ENCODE data around the gene FAM20A. TPM values are rescaled to one million over a fixed set of nuclear protein-coding genes. Genes with fewer than 3 reads are reported as not detected.

FAM20A gene
- total RNA-seq, 1 donor from 2014 or later = 0.37 TPM

DNA sequence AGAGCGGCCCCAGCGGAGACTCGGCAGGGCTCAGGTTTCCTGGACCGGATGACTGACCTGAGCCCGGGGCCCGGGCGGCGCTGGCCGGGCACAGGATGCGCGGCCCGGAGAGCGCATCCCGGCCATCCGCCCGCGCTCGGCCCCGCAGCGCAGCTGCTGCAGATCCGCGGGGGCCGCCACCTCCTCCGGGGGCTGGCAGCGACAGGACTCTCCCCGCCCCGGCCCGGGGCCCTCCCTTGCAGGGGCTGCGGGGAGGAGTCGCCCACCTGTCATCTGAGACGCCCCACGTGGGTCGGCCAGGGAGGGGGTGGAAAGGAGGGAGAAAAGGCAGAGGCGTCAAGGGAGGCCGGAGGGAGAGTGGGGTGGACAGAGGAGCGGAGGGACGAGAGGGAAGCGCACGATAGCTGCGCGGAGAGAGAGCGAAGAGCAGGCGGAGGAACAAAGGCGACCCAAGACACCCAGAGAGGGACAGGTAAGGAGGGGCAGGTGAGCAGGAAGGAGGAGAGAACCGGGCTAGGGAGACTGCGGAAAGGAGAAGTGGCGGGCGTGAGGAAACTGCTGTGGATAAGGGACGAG lies 89.4 kb downstream of the FAM20A start:
- H3K4me1 Mint-ChIP-seq (ENCODE audit: low read depth, unreplicated experiment) = peaks cover 34% of the 10 kb centered on the region
- H3K9me3 Mint-ChIP-seq (ENCODE audit: unreplicated experiment) = peaks cover 16% of the 10 kb centered on the region
- peak overlapping the region; percentile 100 for H3K27ac Mint-ChIP-seq (ENCODE audit: unreplicated experiment)
- no peak for TF ChIP-seq CTCF (IDR thresholded peaks at IDR 0.05; ENCODE audit: partially characterized antibody, unreplicated experiment)
- peak; percentile 94 for DNase-seq
- H3K27me3 Mint-ChIP-seq (ENCODE audit: unreplicated experiment) = peaks cover 17% of the 10 kb centered on the region
- peak overlapping the region; percentile 98 for H3K4me3 Mint-ChIP-seq (ENCODE audit: unreplicated experiment)
- peaks cover 3% of the 10 kb centered on the region for H3K36me3 Mint-ChIP-seq (ENCODE audit: unreplicated experiment)

DNA sequence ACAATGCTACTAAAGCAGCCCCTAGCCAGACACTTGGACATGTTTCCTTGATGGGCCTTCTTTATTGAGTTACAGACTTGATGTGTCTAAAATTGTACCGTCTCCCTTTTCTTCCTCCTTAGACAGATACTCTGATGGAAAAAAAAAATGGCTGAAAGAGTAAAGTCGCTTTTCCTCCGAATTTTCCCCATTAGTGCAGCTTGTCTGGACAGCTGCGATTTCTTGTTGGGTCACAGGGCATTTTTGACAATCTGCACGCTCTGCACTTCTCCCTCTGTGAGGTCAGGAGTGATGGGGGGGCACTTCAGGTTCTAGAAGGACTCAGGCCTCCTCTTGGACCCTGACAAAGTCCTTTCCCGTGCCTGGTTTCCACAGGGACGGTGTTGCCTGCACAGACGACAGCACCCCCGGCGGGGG lies 89.9 kb downstream of the FAM20A start:
- H3K27me3 Mint-ChIP-seq (ENCODE audit: unreplicated experiment) = peaks cover 17% of the 10 kb centered on the region
- DNase-seq = no peak
- H3K4me1 Mint-ChIP-seq (ENCODE audit: low read depth, unreplicated experiment) = peaks cover 34% of the 10 kb centered on the region
- peaks cover 16% of the 10 kb centered on the region for H3K9me3 Mint-ChIP-seq (ENCODE audit: unreplicated experiment)
- no peaks in the 10 kb centered on the region for H3K36me3 Mint-ChIP-seq (ENCODE audit: unreplicated experiment)
- H3K4me3 Mint-ChIP-seq (ENCODE audit: unreplicated experiment) = peak overlapping the region; percentile 94
- peak overlapping the region; percentile 99 for H3K27ac Mint-ChIP-seq (ENCODE audit: unreplicated experiment)
- no peak for TF ChIP-seq CTCF (IDR thresholded peaks at IDR 0.05; ENCODE audit: partially characterized antibody, unreplicated experiment)

DNA sequence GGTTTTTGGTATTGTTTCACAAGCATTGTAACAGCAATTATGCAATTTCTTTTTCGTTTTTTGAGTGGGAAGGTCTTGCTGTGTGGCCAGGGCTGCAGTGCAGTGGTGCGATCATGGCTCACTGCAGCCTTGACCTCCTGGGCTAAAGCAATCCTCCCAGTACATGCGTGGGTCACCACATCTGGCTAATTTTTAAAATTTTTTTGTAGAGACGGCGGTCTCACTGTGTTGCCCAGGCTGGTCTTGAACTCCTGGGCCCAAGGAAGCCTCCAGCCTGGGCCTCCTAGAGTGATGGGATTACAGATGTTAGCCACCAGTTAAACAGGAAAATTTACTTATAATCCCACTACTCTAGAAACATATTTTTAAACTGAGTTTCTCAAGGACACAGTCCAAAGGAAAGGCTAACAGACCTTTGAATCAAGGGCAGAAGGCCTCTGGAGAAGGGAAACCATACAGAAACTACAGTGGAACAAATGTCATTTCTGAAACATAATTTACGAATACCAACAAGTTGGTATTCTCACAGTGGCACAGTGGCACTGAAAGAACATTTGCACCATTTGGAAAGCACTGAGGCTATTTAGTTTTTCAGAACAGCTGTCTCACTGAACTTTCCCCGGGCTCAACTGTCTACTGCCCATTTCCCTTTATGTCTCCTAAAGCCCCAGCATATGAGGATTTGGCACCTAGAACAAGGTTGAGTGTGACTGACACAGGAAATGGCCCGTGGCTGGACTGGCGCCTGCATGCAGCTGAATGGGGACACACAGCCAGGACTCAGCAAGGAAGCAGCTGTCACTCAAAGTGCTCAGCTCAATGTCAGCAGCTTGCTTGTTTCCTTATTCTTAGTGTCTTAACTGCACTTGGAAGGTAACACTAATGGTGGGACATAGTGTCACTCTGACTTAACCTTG lies 91.8 kb downstream of the FAM20A start:
- TF ChIP-seq CTCF (IDR thresholded peaks at IDR 0.05; ENCODE audit: partially characterized antibody, unreplicated experiment) = no peak
- peaks cover 19% of the 10 kb centered on the region for H3K4me1 Mint-ChIP-seq (ENCODE audit: low read depth, unreplicated experiment)
- H3K27me3 Mint-ChIP-seq (ENCODE audit: unreplicated experiment) = peaks cover 17% of the 10 kb centered on the region
- H3K36me3 Mint-ChIP-seq (ENCODE audit: unreplicated experiment) = no peaks in the 10 kb centered on the region
- H3K4me3 Mint-ChIP-seq (ENCODE audit: unreplicated experiment) = no peak overlapping the region
- H3K27ac Mint-ChIP-seq (ENCODE audit: unreplicated experiment) = peak overlapping the region; percentile 82
- DNase-seq = no peak
- H3K9me3 Mint-ChIP-seq (ENCODE audit: unreplicated experiment) = peaks cover 18% of the 10 kb centered on the region

- Mint-ChIP-seq H3K9me3 (ENCODE audit: unreplicated experiment) (peaks cover 12% of the 10 kb centered on the region), H3K27ac (ENCODE audit: unreplicated experiment) (no peak overlapping the region), H3K27me3 (ENCODE audit: unreplicated experiment) (peaks cover 9% of the 10 kb centered on the region), H3K36me3 (ENCODE audit: unreplicated experiment) (no peaks in the 10 kb centered on the region), H3K4me3 (ENCODE audit: unreplicated experiment) (no peak overlapping the region), H3K4me1 (ENCODE audit: low read depth, unreplicated experiment) (peaks cover 15% of the 10 kb centered on the region)
- no peak for DNase-seq
- no peak for TF ChIP-seq CTCF (IDR thresholded peaks at IDR 0.05; ENCODE audit: partially characterized antibody, unreplicated experiment)
These were observed 93.6 kb downstream of the FAM20A start for GRCh38 chr17:68507576-68507975.

DNA sequence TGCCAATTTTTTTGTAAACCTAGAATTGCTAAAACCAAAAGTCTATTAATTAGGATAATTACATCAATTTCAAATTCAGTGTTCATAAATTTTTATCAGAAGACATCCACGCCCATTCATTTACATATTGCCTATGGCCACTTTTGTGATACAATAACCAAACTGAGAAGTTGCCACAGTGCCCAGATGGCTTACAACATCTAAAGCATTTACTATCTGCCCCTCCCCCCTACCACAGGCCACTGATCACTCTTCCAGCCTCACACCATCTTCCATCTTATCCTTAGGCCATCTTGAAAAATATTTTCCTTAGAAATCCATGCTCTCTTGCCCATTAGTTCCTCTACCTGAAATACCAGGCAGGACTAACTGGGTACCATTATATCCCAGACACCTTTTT lies 95.2 kb downstream of the FAM20A start:
- peaks cover 3% of the 10 kb centered on the region for H3K27me3 Mint-ChIP-seq (ENCODE audit: unreplicated experiment)
- no peak overlapping the region for H3K4me3 Mint-ChIP-seq (ENCODE audit: unreplicated experiment)
- H3K4me1 Mint-ChIP-seq (ENCODE audit: low read depth, unreplicated experiment) = peaks cover 13% of the 10 kb centered on the region
- no peaks in the 10 kb centered on the region for H3K36me3 Mint-ChIP-seq (ENCODE audit: unreplicated experiment)
- peaks cover 3% of the 10 kb centered on the region for H3K9me3 Mint-ChIP-seq (ENCODE audit: unreplicated experiment)
- H3K27ac Mint-ChIP-seq (ENCODE audit: unreplicated experiment) = no peak overlapping the region
- TF ChIP-seq CTCF (IDR thresholded peaks at IDR 0.05; ENCODE audit: partially characterized antibody, unreplicated experiment) = no peak
- no peak for DNase-seq

Measured in glutamatergic neuron (in vitro differentiated cells).